Suprapubic skin (tissue), 4 donors: ENCODE data around the gene ICE2.

Source experiments
- CTCF ChIP-seq, 2 donors: fragments of 200-600 bp in 1 of 2; fragments of 450-650 bp in 1 of 2; sonication (generic) in 1 of 2; IDR thresholded peaks; one replicate each; pipeline ENCODE4 v1.5.1; 2016 to 2019; ENCODE audit warnings: antibody characterized with exemption in 2 of 2, mild to moderate bottlenecking in 1 of 2, moderate library complexity in 1 of 2
- POLR2A ChIP-seq, 2 donors: fragments of 450-650 bp; IDR thresholded peaks; one replicate each; pipeline ENCODE4 v1.6.1; 2017; ENCODE audit warnings: antibody characterized with exemption in 2 of 2, mild to moderate bottlenecking in 2 of 2, moderate library complexity in 2 of 2
- POLR2AphosphoS5 ChIP-seq, 3 donors: sonication (generic); formaldehyde crosslinking; IDR thresholded peaks; one replicate each; pipeline ENCODE4 v1.6.1; 2017; ENCODE audit warnings: antibody characterized with exemption in 3 of 3

- TF ChIP-seq CTCF (IDR thresholded peaks at IDR 0.05), result no peak
- no peak for TF ChIP-seq POLR2AphosphoS5 (IDR thresholded peaks at IDR 0.05)
- TF ChIP-seq POLR2A (IDR thresholded peaks at IDR 0.05), result no peak
These were observed 67.0 kb downstream of the ICE2 start for GRCh38 chr15:60411774-60412425.
